KMS-11 (cell line): ENCODE data around the gene HBA2.

Experiments used
- H2AFZ ChIP-seq: fragments of 200-600 bp; sonication (generic); 2 replicates; pipeline ENCODE4 v1.6.1; 2016; ENCODE audit warnings: antibody characterized with exemption, mixed run types, low read depth
- H3K27ac ChIP-seq: fragments of 200-600 bp; sonication (generic); 2 replicates; pipeline ENCODE4 v1.6.1; 2016; ENCODE audit warnings: mild to moderate bottlenecking, mixed run types
- H3K27me3 ChIP-seq: fragments of 200-600 bp; sonication (generic); 2 replicates; pipeline ENCODE4 v1.6.1; 2017; ENCODE audit warnings: mild to moderate bottlenecking, low read depth, mixed run types, moderate library complexity; ENCODE audit not compliant: insufficient read depth
- H3K36me3 ChIP-seq: fragments of 200-600 bp; sonication (generic); 2 replicates; pipeline ENCODE4 v1.6.1; 2017; ENCODE audit warnings: mild to moderate bottlenecking, mixed run types; ENCODE audit not compliant: insufficient read depth
- H3K4me1 ChIP-seq: fragments of 200-600 bp; sonication (generic); 2 replicates; pipeline ENCODE4 v1.6.1; 2016; ENCODE audit warnings: mild to moderate bottlenecking, low read depth, mixed run types; ENCODE audit not compliant: poor library complexity, severe bottlenecking
- H3K4me2 ChIP-seq: fragments of 200-600 bp; sonication (generic); 2 replicates; pipeline ENCODE4 v1.7.0; 2016; ENCODE audit warnings: mild to moderate bottlenecking, mixed run types
- H3K4me3 ChIP-seq: fragments of 200-600 bp; sonication (generic); IDR thresholded peaks from 2 replicates; pipeline ENCODE4 v1.6.1; 2017; ENCODE audit warnings: low read depth, low read length, mixed read lengths; ENCODE audit not compliant: insufficient read depth
- H3K79me2 ChIP-seq: fragments of 200-600 bp; sonication (generic); 2 replicates; pipeline ENCODE4 v1.6.1; 2016; ENCODE audit warnings: low read depth, mixed run types; ENCODE audit not compliant: insufficient read depth
- H3K9ac ChIP-seq: fragments of 200-600 bp; sonication (generic); 2 replicates; pipeline ENCODE4 v1.6.1; 2016; ENCODE audit warnings: mild to moderate bottlenecking, mixed run types
- H4K20me1 ChIP-seq: fragments of 200-600 bp; sonication (generic); 2 replicates; pipeline ENCODE4 v1.6.1; 2016; ENCODE audit warnings: mild to moderate bottlenecking, mixed run types; ENCODE audit not compliant: insufficient read depth
- CTCF ChIP-seq: fragments of 200-600 bp; sonication (generic); conservative IDR thresholded peaks from 2 replicates; pipeline ENCODE4 v1.6.1; 2017; ENCODE audit warnings: low read depth, mild to moderate bottlenecking, antibody characterized with exemption, low read length, moderate library complexity, mixed read lengths

Gene HBA2

GRCh38 chr16:181565-182021, 8.9 kb downstream of the HBA2 start:
- Histone ChIP-seq H3K9ac (no peak overlapping the region), H4K20me1 (no peaks in the 10 kb centered on the region), H3K4me2 (peak overlapping the region; percentile 97), H3K4me3 (no peak overlapping the region), H2AFZ (0 out of 2 replicates have a peak overlapping the region, but pooled peaks have one; percentile 94), H3K79me2 (no peaks in the 10 kb centered on the region), H3K4me1 (peaks cover 10% of the 10 kb centered on the region), H3K27me3 (peaks cover 31% of the 10 kb centered on the region), H3K27ac (no peak overlapping the region), H3K36me3 (no peaks in the 10 kb centered on the region)
- TF ChIP-seq CTCF, result peak; percentile 98

GRCh38 chr16:183005-183404, 10.3 kb downstream of the HBA2 start:
- H3K27me3 ChIP-seq, result peaks cover 20% of the 10 kb centered on the region
- no peaks in the 10 kb centered on the region for H4K20me1 ChIP-seq
- H3K4me1 ChIP-seq, result peaks cover 10% of the 10 kb centered on the region
- no peaks in the 10 kb centered on the region for H3K79me2 ChIP-seq
- H3K4me3 ChIP-seq, result no peak overlapping the region
- no peak for TF ChIP-seq CTCF
- no peak overlapping the region for H2AFZ ChIP-seq
- H3K4me2 ChIP-seq, result no peak overlapping the region
- no peak overlapping the region for H3K9ac ChIP-seq
- H3K27ac ChIP-seq, result no peak overlapping the region
- H3K36me3 ChIP-seq, result no peaks in the 10 kb centered on the region

GRCh38 chr16:185213-185612, 12.5 kb downstream of the HBA2 start:
- Histone ChIP-seq H3K4me3 (no peak overlapping the region), H4K20me1 (no peaks in the 10 kb centered on the region), H2AFZ (no peak overlapping the region), H3K9ac (no peak overlapping the region), H3K27ac (no peak overlapping the region), H3K4me1 (peaks cover 10% of the 10 kb centered on the region), H3K36me3 (no peaks in the 10 kb centered on the region), H3K79me2 (no peaks in the 10 kb centered on the region), H3K27me3 (no peaks in the 10 kb centered on the region), H3K4me2 (no peak overlapping the region)
- TF ChIP-seq CTCF, result no peak

GRCh38 chr16:185691-186090, 13.0 kb downstream of the HBA2 start:
- TF ChIP-seq CTCF, result no peak
- no peaks in the 10 kb centered on the region for H3K27me3 ChIP-seq
- no peak overlapping the region for H2AFZ ChIP-seq
- no peaks in the 10 kb centered on the region for H4K20me1 ChIP-seq
- no peaks in the 10 kb centered on the region for H3K79me2 ChIP-seq
- H3K4me1 ChIP-seq, result peaks cover 9% of the 10 kb centered on the region
- H3K4me2 ChIP-seq, result no peak overlapping the region
- no peak overlapping the region for H3K27ac ChIP-seq
- no peak overlapping the region for H3K9ac ChIP-seq
- H3K4me3 ChIP-seq, result no peak overlapping the region
- no peaks in the 10 kb centered on the region; the same call in 1 of the 2 replicates for H3K36me3 ChIP-seq
